GM18502 (cell line): ENCODE measurements around the gene ARID3A.
"Not testable (repeated sequence)": the region's sequence is repeated elsewhere in the genome, so short reads cannot be mapped to it uniquely, and the experiment has no call there.

Experiments used
- ATAC-seq: cut with Tn5 transposase; IDR thresholded peaks from one replicate; pipeline ENCODE4 v1.9.1; 2021; ENCODE audit warnings: mild to moderate bottlenecking; ENCODE audit not compliant: unreplicated experiment, poor library complexity

Gene ARID3A

DNA sequence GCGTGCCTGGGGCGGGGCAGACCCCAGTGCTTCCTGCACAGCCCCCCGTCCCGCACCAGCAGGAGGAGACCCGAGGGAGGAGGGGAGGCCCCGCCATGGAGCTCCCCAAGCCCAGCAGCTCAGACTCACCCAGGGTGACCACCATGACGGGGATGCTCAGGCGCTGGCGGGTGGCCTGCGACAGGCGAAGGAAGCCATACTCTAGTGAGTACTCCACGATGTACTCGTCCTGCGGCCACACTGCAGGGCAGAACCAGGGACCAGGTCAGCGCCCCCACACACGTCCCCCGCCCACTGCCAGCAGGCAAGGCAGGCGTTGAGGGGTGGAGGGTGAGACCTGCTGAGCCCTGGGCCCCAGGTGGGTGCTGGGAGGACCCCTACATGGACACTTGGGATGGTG lies 86.5 kb downstream of the ARID3A start:
- no peak for ATAC-seq

DNA sequence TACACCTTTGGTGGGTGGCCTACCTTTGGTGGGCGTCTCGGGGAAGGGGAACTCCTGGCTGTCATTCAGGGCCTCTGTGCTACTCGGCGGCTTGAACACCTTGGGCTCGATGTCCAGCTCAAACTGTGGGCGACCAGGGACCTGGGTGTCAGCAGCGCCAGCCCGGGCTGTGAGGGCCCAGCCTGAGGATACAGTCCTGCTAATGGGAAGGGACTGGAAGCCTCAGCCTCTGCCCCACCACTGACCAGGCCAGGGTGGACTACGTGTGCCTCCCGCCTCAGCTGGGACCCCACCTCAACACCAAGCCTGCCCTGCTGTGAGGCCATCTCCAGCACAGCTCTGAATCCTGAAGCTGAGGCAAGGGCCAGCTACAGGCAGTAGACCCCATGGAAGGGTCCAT lies 87.4 kb downstream of the ARID3A start:
- no peak for ATAC-seq

DNA sequence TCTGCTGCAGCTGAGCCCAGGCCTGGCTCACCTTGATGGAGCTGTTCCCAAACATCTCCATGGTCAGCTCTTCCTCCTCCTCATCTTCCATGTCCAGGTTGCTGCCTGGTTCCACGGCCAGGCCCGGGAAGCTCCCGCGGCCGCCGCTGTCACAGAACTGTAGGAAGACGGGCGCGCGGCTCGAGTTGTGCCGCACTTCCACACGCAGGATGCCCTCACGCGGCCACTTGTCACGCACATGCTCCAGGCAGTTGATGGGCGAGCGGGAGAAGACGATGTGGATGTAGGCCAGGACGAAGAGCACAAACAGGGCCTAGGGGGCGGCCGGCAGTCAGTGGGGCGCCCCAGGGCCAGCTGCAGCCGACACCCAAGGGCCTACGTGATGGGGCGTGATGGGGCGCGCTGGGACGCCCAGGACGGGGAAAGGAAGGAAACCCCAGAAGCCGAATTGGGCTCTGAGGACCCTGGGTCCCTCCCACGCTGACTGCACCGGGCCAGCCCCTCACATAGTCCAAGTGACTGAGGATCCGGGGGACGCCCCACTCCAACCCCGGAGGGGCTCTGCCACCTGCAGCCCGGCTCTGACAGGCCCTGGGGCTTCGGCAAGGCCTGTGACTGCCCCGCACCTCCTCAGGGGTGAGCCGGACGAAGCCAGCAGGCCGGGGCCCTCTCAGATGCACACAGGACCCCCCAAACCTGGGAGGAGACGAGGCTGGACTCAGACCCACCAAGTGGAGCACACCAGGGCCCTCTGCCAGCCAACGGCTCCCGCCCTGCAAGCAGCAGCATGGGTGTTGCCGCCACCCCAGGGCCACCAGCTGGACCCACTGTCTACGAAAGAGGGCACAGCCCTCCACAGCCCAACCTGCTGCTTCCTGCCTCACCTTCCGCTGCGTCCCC lies 88.6 kb downstream of the ARID3A start:
- no peak for ATAC-seq

DNA sequence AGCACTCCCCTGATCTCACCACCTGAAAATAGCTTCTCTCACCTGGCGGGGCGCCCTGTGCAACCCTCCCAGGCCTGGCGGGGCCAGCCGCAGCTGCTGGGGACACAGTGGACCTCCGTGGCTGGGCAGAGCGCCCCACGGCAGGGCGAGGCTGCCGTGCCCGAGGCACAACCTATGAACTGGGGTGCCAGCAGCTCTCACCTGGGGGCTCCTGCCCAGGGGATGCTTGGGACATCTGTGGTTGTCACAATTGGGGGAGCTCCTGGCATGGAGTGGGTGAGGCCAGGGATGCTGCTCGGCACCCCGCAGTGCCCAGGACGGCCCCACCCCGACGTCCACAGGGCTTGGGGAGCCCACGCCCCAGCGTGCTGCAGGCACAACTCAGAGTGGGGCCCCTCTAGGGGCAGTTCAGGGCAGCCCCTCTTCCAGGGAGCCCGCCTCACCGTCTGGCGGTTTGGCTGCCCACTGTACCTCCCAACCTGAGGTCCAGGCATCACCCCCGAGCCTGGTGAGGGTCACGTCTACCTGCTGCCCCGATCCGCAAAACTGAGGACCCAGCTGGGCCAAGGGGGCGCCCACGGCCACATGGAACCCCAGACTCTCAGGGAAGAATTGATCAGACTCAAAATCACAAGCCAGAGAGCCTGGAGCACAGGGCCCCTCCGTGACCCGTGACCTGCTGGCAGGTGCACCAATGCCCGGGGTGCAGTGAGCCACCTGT lies 89.4 kb downstream of the ARID3A start:
- no peak for ATAC-seq

DNA sequence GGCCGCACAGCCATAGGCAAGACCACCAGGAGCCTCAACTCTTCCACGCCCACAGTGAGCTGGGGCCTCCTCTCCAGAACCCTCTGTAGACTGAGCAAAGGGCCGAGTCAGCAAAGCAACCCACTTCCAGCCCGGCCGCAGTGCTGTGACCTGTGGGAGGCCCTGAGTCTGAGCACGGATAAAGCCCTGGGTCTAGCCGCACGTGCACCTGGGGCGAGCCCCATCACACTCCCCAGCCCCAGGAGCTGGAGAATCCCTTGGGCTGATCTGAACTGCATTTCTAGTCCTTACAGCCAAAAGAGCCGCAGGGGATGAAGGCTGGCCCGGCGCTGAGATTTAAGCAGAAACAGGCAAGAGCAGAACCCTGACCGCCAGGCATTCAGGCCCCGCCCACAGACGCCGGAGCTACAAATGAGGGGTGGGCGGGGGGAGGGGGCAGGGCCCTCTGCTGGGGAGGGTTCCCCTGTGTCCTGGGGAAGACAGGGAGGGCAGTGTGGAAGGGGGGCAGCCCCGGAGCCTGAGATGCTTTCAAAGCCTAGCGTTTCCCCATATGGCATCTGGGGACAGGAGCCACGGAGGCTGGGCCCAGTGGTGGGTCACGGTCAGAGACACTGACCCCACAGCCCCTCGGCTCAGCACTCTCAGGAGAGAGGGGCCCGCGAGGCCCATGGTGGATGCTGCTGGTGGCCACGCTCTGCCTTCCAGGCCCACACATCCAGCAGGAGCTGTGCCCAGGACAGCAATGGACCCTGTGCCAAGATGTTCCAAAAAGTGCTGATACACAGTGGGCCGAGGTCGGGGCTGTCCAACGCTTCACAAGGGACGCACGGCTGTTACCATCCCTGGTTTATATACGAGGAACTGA lies 90.2 kb downstream of the ARID3A start:
- ATAC-seq: no peak

DNA sequence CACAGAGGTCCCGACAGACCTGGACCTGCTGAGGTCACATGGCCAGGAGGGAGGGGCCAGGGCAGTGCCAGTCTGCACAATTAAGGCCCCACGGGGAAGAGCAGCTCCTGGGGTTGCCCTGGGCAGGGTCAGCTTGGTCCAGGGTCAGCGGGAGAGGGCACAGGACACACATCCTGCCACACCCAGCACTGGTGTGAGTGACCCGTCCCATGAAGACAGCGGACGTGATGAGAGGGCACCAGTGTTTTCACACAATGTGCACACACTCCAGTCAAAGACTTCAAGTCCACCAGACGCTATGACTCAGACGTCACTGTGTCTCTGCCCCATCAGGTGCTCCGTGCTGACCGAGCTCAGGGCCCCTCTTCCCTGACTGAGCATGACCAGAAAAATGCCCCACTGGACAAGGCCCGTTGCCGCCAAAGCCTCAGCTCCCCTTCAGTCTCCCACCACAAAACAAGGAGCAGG lies 90.8 kb downstream of the ARID3A start:
- no peak for ATAC-seq

DNA sequence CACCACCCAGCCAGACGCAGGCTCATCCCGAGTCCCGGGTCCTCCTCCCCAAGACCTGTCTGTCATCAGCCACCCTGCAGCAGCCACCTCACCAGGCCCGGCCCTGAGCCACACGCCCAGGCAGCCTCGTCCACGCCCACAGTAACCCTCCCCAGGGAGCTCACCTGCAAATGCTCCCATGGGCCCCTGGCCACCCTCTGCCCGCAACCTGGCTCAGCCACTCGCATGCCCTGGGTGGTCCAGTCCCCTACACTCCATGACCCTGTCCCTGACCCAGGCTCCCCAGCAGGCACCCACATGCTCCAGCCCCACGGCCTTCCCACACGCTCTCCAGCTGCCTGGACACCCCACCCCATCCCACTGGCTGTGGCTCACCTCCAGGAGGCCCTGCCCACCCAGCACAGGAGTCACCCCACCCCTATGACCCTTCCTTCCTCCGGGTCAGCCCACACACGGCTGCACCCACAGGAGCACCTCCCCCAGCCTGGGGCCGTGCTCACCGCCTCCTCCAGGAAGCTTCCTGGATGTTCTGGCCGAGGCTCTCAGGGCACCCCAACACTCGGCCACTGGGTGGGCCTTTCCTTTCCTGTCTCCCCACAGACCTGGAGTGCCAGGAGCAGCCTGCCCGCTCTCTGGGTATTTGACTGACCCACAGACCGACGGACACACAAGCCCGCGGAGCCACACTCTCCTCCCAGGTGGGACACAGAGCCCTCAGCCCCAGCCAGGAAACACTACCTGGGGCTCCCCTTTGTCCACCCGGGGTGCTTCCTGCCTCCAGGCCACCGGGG lies 91.5 kb downstream of the ARID3A start:
- no peak for ATAC-seq

DNA sequence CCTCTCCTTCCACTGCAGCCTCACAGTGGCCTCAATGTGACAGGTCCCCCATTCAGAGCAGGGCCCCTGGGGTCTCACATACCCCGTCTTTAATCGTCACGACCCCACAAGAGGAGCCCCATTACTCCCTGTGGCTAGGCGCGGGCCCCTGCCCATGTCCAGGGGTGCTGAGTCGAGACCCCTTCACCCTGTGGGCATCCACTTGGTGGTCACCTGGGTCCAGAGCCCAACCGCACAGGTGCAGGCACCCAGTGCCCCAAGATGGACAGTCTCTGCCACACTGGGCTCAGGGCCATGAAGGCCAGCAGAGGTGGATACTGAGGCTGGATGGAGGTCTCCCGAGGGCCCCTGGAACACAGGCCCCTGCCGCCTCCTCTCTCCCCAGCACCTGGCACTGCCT lies 92.1 kb downstream of the ARID3A start:
- no peak for ATAC-seq

DNA sequence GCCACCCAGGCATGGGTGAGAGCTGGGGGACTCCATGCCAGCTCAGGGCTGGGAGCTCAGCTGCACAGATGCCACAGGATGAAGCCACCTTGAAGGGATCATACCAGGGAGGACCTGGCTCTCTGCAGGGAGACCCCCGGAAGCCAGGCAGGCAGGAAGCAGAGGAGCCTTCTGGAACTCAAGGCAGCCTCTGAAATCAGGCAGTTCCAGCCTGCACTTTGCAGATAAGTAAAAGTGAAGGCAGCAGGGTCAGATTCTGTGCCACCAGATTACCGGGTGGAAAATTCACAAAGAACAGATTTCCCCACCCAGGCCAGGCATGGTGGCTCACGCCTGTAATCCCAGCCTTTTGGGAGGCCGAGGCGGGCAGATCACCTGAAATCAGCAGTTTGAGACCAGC lies 92.6 kb downstream of the ARID3A start:
- ATAC-seq: no peak

DNA sequence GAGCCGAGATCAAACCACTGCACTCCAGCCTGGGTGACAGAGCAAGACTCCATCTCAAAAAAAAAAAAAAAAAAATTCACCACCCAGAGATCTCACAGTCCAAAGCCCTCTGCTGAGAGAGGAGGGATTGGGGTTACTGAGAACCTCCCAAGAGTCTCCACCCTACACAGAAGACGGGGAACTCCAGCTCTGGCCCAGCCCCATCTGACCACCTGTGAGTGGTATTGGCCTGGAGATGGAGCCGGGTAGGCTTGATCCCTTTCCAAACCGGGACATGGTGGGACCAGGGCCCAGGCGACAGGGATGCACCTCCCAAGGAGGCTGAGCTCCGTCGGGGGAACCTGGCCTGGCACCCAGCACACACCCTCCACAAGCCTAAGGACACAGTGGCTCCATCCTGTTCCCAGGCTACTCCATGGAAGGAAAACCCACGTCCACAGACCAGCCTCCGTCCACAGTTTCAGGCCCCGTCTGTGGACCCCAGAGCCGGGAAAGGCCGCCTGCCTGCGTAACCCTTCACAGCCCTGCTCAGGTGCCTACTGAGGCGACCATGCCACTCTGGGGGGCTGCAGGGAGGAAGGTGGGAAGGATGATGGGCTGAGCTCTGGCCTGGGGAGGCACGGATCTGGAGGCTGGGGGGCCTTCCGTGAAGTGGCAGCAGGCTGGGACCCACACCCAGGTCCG lies 93.2 kb downstream of the ARID3A start:
- no peak for ATAC-seq

DNA sequence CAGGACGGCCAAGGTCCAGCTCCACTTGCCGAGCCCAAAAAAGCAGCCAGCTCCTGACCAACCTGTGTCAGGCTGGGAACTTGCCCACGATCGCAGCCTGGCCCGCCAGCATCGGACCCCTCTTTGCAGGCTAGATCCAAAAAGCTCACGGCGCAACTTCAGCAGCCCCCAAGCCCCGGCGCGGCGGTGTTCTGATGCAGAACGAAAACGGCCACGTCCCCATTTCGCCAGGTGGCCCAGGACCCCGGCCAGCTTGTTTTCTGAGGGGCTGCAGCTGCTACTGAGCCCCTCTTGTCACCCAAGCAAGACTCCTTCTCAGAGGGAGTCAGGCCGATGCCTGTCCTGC lies 93.8 kb downstream of the ARID3A start:
- no peak for ATAC-seq

DNA sequence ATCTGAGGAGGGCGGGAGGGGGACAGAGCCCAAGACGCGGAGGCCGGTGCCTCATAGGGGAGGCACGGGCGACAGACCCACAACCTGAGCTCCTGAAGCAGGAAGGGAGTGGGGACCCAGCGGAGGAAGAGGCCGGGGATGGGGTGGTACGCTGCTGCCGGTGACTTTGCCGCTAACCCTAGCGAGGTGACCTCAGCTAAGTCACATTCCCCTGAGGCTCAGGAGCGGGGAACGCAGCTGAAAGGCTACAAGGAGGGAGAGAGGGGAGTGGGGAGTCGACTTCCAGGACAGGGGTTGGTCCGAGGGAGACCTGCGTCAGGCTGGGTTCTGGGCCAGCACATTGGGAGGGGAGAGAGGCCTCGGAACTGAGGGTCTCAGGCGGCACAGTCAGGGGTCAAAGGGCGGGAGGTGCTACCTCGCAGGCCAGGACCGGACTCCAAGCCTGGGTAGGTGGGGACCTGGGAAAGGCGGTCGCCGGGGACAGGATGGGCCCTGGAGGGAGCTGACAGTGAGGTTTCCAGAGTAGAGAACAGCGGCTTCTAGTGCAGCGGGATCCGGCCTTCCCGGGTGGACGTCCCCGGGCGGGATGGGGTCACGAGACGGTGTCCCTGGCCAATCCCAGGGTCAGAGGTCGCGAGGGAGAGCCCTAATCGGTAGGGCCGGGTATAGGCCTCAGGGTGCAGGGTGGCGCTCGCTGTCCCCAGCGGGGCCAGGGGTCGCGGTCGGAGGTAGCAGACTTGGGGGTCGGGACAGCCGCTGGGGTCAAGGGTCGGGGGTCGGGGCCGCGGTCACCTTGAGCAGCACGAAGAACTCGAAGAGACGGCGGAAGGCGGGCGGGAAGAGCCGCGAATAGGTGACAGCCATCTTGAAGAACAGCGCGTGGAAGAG lies 94.4 kb downstream of the ARID3A start:
- ATAC-seq: no peak

DNA sequence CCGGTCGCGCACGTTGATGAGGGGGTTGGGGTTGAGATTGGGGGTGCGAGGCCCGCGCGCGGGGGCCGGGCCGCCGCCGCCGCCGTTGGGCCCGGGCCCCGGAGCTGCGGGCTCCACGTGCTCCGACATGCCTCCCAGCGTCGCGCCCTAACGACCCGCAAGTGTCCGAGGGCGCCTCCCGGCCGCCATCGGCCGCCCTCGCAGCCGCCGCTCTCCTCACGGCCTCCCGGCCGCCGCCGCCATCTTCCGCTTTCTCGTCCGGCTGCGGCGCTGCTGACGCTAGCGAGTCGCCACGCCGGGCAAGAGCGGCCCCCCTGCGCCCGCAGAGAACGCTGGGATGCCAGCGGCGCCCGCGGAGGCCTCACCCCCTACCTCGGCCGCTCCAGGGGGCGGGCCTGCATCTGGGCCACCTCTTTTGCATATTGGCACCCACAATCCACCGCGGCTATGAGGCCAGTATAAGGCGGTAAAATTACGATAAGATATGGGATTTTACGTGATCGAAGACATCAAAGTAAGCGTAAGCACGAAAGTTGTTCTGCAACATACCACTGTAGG lies 95.1 kb downstream of the ARID3A start, which contains the start of gene TMEM259:
TMEM259 (minus strand) TSS at position 256 of the 558 bp plus-strand sequence; CDS start at position 129, 127 bp downstream.
- ATAC-seq: peak; percentile 75

DNA sequence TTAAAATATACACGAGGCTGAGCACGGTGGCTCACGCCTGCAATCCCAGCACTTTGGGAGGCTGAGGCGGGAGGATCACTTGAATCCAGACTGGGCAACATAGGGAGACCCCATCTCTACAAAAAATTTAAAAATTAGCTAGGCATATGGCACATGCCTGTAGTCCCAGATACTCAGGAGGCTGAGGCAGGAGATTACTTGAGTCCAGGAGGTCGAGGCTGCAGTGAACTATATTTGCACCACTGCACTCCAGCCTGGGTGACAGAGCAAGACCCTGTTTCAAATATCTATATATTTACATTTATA lies 98.0 kb downstream of the ARID3A start:
- not testable (repeated sequence) for ATAC-seq

DNA sequence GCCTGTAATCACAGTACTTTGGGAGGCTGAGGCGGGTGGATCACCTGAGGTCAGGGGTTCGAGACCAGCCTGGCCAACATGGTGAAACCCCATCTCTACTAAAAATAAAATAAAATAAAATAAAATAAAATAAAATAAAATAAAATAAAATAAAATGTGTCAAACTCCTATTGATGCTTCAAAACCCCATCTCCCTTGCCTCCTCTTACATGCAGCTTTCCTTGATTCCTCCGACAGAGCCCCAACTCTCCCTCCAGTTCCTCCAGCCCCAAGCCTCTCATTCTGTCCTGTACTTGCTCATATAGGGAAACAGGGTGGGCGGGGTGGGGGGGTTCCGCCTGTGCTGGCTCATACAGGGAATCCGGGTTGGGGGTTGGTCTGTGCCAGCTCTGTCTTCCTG lies 99.2 kb downstream of the ARID3A start:
- ATAC-seq: not testable (repeated sequence)
